ENCODE measurements around the gene KLC4. TPM values are rescaled to one million over a fixed set of nuclear protein-coding genes. Genes with fewer than 3 reads are reported as not detected.

The KLC4 gene
- total RNA-seq, 1 donor from 2014 or later = 16.7 TPM

- H3K27ac Mint-ChIP-seq (ENCODE audit: unreplicated experiment) = peak within 1 kb of the TSS; percentile 91
These were observed 16.4 kb downstream of the KLC4 start, which contains the start of gene PTK7 for GRCh38 chr6:43075670-43076463. Gene PTK7, plus strand, starts transcription at chr6:43076314. Its CDS starts 175 bp downstream, at chr6:43076489.

GRCh38 chr6:43076464-43077332 is 17.3 kb downstream of the KLC4 start:
- H3K27ac Mint-ChIP-seq (ENCODE audit: unreplicated experiment) = peak overlapping the region; percentile 91
- DNase-seq (ENCODE audit: low read depth, low spot score) = peak; percentile 48
- H3K36me3 Mint-ChIP-seq (ENCODE audit: low read depth) = no peaks in the 10 kb centered on the region
- H3K27me3 Mint-ChIP-seq (ENCODE audit: low read depth) = no peaks in the 10 kb centered on the region
- H3K9me3 Mint-ChIP-seq = no peaks in the 10 kb centered on the region
- TF ChIP-seq CTCF (conservative IDR thresholded peaks at IDR 0.05) = no peak
- peak overlapping the region; percentile 94 for H3K4me3 Mint-ChIP-seq
- peaks cover 26% of the 10 kb centered on the region for H3K4me1 Mint-ChIP-seq

More at GRCh38 chr6:43075670-43076463, 16.4 kb downstream of the KLC4 start, which contains the start of gene PTK7:
- H3K9me3 Mint-ChIP-seq = no peaks in the 10 kb centered on the region
- peak; percentile 82 for DNase-seq (ENCODE audit: low read depth, low spot score)
- peaks cover 26% of the 10 kb centered on the region for H3K4me1 Mint-ChIP-seq
- no peaks in the 10 kb centered on the region for H3K36me3 Mint-ChIP-seq (ENCODE audit: low read depth)
- no peak for TF ChIP-seq CTCF (conservative IDR thresholded peaks at IDR 0.05)
- H3K4me3 Mint-ChIP-seq = peak within 1 kb of the TSS; percentile 94
- no peaks in the 10 kb centered on the region for H3K27me3 Mint-ChIP-seq (ENCODE audit: low read depth)

GRCh38 chr6:43077333-43077809 is 17.9 kb downstream of the KLC4 start:
- no peak for TF ChIP-seq CTCF (conservative IDR thresholded peaks at IDR 0.05)
- no peak for DNase-seq (ENCODE audit: low read depth, low spot score)
- H3K4me1 Mint-ChIP-seq = peaks cover 26% of the 10 kb centered on the region
- H3K27ac Mint-ChIP-seq (ENCODE audit: unreplicated experiment) = peak overlapping the region; percentile 91
- no peaks in the 10 kb centered on the region for H3K27me3 Mint-ChIP-seq (ENCODE audit: low read depth)
- H3K9me3 Mint-ChIP-seq = no peaks in the 10 kb centered on the region
- H3K4me3 Mint-ChIP-seq = peak overlapping the region; percentile 94
- H3K36me3 Mint-ChIP-seq (ENCODE audit: low read depth) = no peaks in the 10 kb centered on the region

GRCh38 chr6:43077981-43078511 is 18.6 kb downstream of the KLC4 start:
- Mint-ChIP-seq H3K36me3 (ENCODE audit: low read depth) (no peaks in the 10 kb centered on the region), H3K9me3 (no peaks in the 10 kb centered on the region), H3K27ac (ENCODE audit: unreplicated experiment) (no peak overlapping the region), H3K27me3 (ENCODE audit: low read depth) (no peaks in the 10 kb centered on the region), H3K4me1 (peaks cover 26% of the 10 kb centered on the region), H3K4me3 (peak overlapping the region; percentile 94)
- no peak for DNase-seq (ENCODE audit: low read depth, low spot score)
- no peak for TF ChIP-seq CTCF (conservative IDR thresholded peaks at IDR 0.05)

GRCh38 chr6:43078691-43079090 is 19.3 kb downstream of the KLC4 start:
- DNase-seq (ENCODE audit: low read depth, low spot score) = no peak
- peaks cover 26% of the 10 kb centered on the region for H3K4me1 Mint-ChIP-seq

More at GRCh38 chr6:43078691-43079090, 19.3 kb downstream of the KLC4 start:
- Mint-ChIP-seq H3K9me3 (no peaks in the 10 kb centered on the region), H3K27me3 (ENCODE audit: low read depth) (no peaks in the 10 kb centered on the region), H3K36me3 (ENCODE audit: low read depth) (no peaks in the 10 kb centered on the region), H3K27ac (ENCODE audit: unreplicated experiment) (no peak overlapping the region), H3K4me3 (peak overlapping the region; percentile 94)
- no peak for TF ChIP-seq CTCF (conservative IDR thresholded peaks at IDR 0.05)

Measured in neural crest cell (in vitro differentiated cells).